Liver (tissue), 9 donors: ENCODE data around the gene WDR45B. TPM values are rescaled to one million over a fixed set of nuclear protein-coding genes. Genes with fewer than 3 reads are reported as not detected.

Experiments
- DNase-seq: peaks from one replicate; pipeline ENCODE4 v3.0.0-alpha.2; 2017; ENCODE audit warnings: low spot score
- H3K27ac ChIP-seq, 2 donors: one replicate each; pipeline ENCODE4 v1.7.0; 2013; ENCODE audit warnings: inconsistent platforms in 2 of 2, low read length in 2 of 2, control low read depth in 1 of 2, low read depth in 1 of 2, mild to moderate bottlenecking in 1 of 2
- H3K27me3 ChIP-seq, 4 donors: one replicate each; pipeline versions ENCODE4 v1.6.1 to v1.7.0; 2013; ENCODE audit warnings: low read length in 3 of 4, inconsistent platforms in 1 of 4, mild to moderate bottlenecking in 1 of 4, moderate library complexity in 1 of 4; ENCODE audit not compliant: control insufficient read depth in 4 of 4, insufficient read depth in 4 of 4
- H3K36me3 ChIP-seq, 4 donors: one replicate each; pipeline versions ENCODE4 v1.6.1 to v1.7.0; 2013; ENCODE audit warnings: low read length in 3 of 4, mild to moderate bottlenecking in 3 of 4, low read depth in 1 of 4, moderate library complexity in 1 of 4; ENCODE audit not compliant: control insufficient read depth in 4 of 4, insufficient read depth in 3 of 4
- H3K4me1 ChIP-seq, 4 donors: one replicate each; pipeline versions ENCODE4 v1.6.1 to v1.7.0; 2013; ENCODE audit warnings: low read length in 3 of 4, mild to moderate bottlenecking in 3 of 4, moderate library complexity in 1 of 4; ENCODE audit not compliant: control insufficient read depth in 4 of 4, insufficient read depth in 4 of 4
- H3K4me3 ChIP-seq, 3 donors: one replicate each; pipeline versions ENCODE4 v1.6.1 to v1.7.0; 2013; ENCODE audit warnings: low read length in 3 of 3, control low read depth in 1 of 3, low read depth in 1 of 3, mild to moderate bottlenecking in 1 of 3
- H3K9ac ChIP-seq, 2 donors: one replicate each; pipeline ENCODE4 v1.7.0; 2013; ENCODE audit warnings: low read length in 2 of 2, mild to moderate bottlenecking in 2 of 2, moderate library complexity in 2 of 2, control low read depth in 1 of 2, low read depth in 1 of 2
- H3K9me3 ChIP-seq, 4 donors: one replicate each; pipeline versions ENCODE4 v1.6.1 to v1.7.0; 2013; ENCODE audit warnings: low read length in 3 of 4; ENCODE audit not compliant: control insufficient read depth in 4 of 4
- EGR1 ChIP-seq, 2 donors: IDR thresholded peaks; 2 replicates each; pipeline ENCODE4 v1.6.1; 2016 to 2018; ENCODE audit warnings: antibody characterized with exemption in 2 of 2, low read depth in 2 of 2
- GABPA ChIP-seq, 2 donors: IDR thresholded peaks in 1 of 2; conservative IDR thresholded peaks in 1 of 2; 2 replicates each; pipeline ENCODE4 v1.6.1; 2016; ENCODE audit warnings: antibody characterized with exemption in 2 of 2, mild to moderate bottlenecking in 1 of 2, moderate library complexity in 1 of 2
- HNF4G ChIP-seq: IDR thresholded peaks from 2 replicates; pipeline ENCODE4 v1.6.1; 2016; ENCODE audit warnings: antibody characterized with exemption
- JUND ChIP-seq, 2 donors: IDR thresholded peaks; 2 replicates each; pipeline ENCODE4 v1.6.1; 2016; ENCODE audit warnings: antibody characterized with exemption in 2 of 2
- NR2F2 ChIP-seq: IDR thresholded peaks from 2 replicates; pipeline ENCODE4 v1.6.1; 2016; ENCODE audit warnings: antibody characterized with exemption
- RAD21 ChIP-seq, 2 donors: IDR thresholded peaks; 2 replicates each; pipeline ENCODE4 v1.6.1; 2016; ENCODE audit warnings: antibody characterized with exemption in 2 of 2, mild to moderate bottlenecking in 2 of 2
- RXRA ChIP-seq, 2 donors: IDR thresholded peaks; 2 replicates each; pipeline ENCODE4 v1.6.1; 2017 to 2018; ENCODE audit warnings: antibody characterized with exemption in 2 of 2, mild to moderate bottlenecking in 1 of 2
- SP1 ChIP-seq: IDR thresholded peaks from 2 replicates; pipeline ENCODE4 v1.6.1; 2018; ENCODE audit warnings: antibody characterized with exemption, mild to moderate bottlenecking
- WGBS: extraction: QIAGEN DNeasy Blood & Tissue Kit; methylation state at CpG from one replicate; pipeline ENCODE4 v1.1.7; 2013; 5-methylcytosine and 5-hydroxymethylcytosine counted together
- polyA plus RNA-seq, 2 donors: library from polyadenylated mRNA; stranded (reverse) in 1 of 2; unstranded in 1 of 2; fragments of 200-250 nt in 1 of 2; fragments of >200 nt in 1 of 2; fragmentation: Nextera tagmentation in 1 of 2; extraction: Ambion mirVana in 1 of 2; gene quantifications; one replicate each; pipeline versions ENCODE4 v1.2.1 to v1.2.3, GENCODE V29; 2013 to 2015
- total RNA-seq, 2 donors: library from RNA; depleted of rRNA; stranded (reverse); fragments of >200 nt; gene quantifications; one replicate each; pipeline ENCODE4 v1.2.3, GENCODE V29; 2014
- TF ChIP-seq, protein P1 (sequence below): IDR thresholded peaks from 2 replicates; pipeline ENCODE4 v1.6.1; 2016; ENCODE audit warnings: antibody characterized with exemption
- TF ChIP-seq, protein P2 (sequence below): fragments of 150-350 bp; IDR thresholded peaks from 2 replicates; pipeline ENCODE4 v1.5.1; 2017; ENCODE audit warnings: improper control_type of control experiment, low read depth, low read length; ENCODE audit not compliant: missing input control
- TF ChIP-seq, protein P3 (sequence below): IDR thresholded peaks from 2 replicates; pipeline ENCODE4 v1.6.1; 2016; ENCODE audit warnings: antibody characterized with exemption, mild to moderate bottlenecking
- TF ChIP-seq, protein P4 (sequence below): IDR thresholded peaks from 2 replicates; pipeline ENCODE4 v1.6.1; 2016; ENCODE audit warnings: antibody characterized with exemption
- donor health status: healthy.
- donor health status: healthy.
- donor health status: healthy.
- donor health status: healthy.
- donor health status: healthy.

The WDR45B gene
- total and polyA plus RNA-seq, 4 donors, result 25.4 to 40.9 (median 29.2) TPM

DNA sequence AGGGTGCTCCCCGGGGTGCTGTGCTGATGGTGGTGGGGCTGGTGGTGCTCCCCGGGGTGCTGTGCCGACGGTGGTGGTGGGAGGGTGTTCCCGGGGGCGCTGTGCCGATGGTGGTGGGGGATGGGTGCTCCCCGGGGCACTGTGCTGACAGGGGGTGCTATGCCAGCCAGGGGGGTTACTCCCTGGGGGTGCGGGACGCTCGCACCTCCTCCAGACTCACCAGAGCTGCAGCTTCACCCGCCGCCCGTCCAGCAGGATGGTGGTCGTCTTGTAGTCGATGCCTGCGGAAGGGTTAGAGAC, 16.0 kb upstream of the WDR45B start:
- TF ChIP-seq RAD21 (IDR thresholded peaks at IDR 0.05) (no peak), EGR1 (IDR thresholded peaks at IDR 0.05; ENCODE audit: low read depth in 2 of 2) (no peak), NR2F2 (no peak), JUND (IDR thresholded peaks at IDR 0.05) (no peak), GABPA (IDR thresholded peaks at IDR 0.05 in 1 of 2, conservative IDR thresholded peaks at IDR 0.05 in 1 of 2) (no peak), SP1 (no peak)
- TF ChIP-seq, protein P1, sequence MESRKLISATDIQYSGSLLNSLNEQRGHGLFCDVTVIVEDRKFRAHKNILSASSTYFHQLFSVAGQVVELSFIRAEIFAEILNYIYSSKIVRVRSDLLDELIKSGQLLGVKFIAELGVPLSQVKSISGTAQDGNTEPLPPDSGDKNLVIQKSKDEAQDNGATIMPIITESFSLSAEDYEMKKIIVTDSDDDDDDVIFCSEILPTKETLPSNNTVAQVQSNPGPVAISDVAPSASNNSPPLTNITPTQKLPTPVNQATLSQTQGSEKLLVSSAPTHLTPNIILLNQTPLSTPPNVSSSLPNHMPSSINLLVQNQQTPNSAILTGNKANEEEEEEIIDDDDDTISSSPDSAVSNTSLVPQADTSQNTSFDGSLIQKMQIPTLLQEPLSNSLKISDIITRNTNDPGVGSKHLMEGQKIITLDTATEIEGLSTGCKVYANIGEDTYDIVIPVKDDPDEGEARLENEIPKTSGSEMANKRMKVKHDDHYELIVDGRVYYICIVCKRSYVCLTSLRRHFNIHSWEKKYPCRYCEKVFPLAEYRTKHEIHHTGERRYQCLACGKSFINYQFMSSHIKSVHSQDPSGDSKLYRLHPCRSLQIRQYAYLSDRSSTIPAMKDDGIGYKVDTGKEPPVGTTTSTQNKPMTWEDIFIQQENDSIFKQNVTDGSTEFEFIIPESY, result no peak
- TF ChIP-seq, protein P2, sequence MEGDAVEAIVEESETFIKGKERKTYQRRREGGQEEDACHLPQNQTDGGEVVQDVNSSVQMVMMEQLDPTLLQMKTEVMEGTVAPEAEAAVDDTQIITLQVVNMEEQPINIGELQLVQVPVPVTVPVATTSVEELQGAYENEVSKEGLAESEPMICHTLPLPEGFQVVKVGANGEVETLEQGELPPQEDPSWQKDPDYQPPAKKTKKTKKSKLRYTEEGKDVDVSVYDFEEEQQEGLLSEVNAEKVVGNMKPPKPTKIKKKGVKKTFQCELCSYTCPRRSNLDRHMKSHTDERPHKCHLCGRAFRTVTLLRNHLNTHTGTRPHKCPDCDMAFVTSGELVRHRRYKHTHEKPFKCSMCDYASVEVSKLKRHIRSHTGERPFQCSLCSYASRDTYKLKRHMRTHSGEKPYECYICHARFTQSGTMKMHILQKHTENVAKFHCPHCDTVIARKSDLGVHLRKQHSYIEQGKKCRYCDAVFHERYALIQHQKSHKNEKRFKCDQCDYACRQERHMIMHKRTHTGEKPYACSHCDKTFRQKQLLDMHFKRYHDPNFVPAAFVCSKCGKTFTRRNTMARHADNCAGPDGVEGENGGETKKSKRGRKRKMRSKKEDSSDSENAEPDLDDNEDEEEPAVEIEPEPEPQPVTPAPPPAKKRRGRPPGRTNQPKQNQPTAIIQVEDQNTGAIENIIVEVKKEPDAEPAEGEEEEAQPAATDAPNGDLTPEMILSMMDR, result no peak
- TF ChIP-seq, protein P3, sequence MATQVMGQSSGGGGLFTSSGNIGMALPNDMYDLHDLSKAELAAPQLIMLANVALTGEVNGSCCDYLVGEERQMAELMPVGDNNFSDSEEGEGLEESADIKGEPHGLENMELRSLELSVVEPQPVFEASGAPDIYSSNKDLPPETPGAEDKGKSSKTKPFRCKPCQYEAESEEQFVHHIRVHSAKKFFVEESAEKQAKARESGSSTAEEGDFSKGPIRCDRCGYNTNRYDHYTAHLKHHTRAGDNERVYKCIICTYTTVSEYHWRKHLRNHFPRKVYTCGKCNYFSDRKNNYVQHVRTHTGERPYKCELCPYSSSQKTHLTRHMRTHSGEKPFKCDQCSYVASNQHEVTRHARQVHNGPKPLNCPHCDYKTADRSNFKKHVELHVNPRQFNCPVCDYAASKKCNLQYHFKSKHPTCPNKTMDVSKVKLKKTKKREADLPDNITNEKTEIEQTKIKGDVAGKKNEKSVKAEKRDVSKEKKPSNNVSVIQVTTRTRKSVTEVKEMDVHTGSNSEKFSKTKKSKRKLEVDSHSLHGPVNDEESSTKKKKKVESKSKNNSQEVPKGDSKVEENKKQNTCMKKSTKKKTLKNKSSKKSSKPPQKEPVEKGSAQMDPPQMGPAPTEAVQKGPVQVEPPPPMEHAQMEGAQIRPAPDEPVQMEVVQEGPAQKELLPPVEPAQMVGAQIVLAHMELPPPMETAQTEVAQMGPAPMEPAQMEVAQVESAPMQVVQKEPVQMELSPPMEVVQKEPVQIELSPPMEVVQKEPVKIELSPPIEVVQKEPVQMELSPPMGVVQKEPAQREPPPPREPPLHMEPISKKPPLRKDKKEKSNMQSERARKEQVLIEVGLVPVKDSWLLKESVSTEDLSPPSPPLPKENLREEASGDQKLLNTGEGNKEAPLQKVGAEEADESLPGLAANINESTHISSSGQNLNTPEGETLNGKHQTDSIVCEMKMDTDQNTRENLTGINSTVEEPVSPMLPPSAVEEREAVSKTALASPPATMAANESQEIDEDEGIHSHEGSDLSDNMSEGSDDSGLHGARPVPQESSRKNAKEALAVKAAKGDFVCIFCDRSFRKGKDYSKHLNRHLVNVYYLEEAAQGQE, result no peak
- H3K36me3 ChIP-seq, result peaks cover 0 to 9% (median 3%) of the 10 kb centered on the region in 4 donors
- H3K27ac ChIP-seq, result no peak overlapping the region
- 94% methylated on average over 17 of the region's 17 CpGs for WGBS
- peaks cover 1 to 7% (median 3%) of the 10 kb centered on the region in 4 donors for H3K4me1 ChIP-seq
- no peaks in the 10 kb centered on the region for H3K27me3 ChIP-seq
- no peak for DNase-seq
- no peak overlapping the region for H3K9ac ChIP-seq
- no peaks in the 10 kb centered on the region for H3K9me3 ChIP-seq
- no peak overlapping the region for H3K4me3 ChIP-seq

DNA sequence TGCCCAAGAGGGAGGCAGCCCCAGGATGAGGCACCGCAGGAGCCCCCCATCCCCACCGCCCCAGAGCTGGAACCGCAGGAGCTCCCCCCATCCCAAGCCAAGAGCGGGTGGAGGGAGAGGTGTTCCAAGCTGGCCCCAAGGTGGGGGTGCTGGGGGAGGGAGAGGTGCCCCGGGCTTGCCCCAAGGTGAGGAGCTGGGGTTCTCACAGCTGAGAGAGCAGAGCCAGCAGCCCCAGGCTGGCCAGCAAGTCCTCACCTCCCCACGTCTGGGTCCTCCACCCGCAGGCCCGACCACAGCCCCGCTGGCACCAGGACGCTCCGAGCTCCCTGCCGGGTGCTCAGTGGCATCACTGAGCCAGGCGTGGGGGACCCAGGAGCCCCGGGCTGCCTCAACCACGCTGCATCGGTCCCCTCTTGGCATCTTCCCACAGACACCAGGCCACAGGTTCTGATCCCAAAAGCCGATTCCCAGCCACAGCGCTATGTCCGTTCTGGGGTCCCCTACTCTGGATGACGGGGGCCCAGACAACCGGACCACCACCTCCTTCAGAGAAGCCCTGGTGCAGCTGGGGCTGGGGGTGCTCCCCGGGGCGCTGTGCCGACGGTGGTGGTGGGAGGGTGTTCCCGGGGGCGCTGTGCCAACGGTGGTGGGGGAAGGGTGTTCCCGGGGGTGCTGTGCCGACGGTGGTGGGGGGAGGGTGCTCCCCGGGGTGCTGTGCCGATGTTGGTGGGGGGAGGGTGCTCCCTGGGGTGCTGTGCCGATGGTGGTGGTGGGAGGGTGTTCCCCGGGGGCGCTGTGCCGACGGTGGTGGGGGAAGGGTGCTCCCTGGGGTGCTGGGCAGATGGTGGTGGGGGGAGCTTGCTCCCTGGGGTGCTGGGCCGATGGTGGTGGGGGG, 15.4 kb upstream of the WDR45B start:
- no peak for DNase-seq
- 94% methylated on average over 39 of the region's 39 CpGs for WGBS
- no peaks in the 10 kb centered on the region for H3K9me3 ChIP-seq
- H3K36me3 ChIP-seq, result peaks cover 0 to 14% (median 5%) of the 10 kb centered on the region in 4 donors
- TF ChIP-seq RXRA (IDR thresholded peaks at IDR 0.05) (no peak), HNF4G (no peak), EGR1 (IDR thresholded peaks at IDR 0.05; ENCODE audit: low read depth in 2 of 2) (no peak), GABPA (IDR thresholded peaks at IDR 0.05 in 1 of 2, conservative IDR thresholded peaks at IDR 0.05 in 1 of 2) (no peak)
- TF ChIP-seq, protein P4, sequence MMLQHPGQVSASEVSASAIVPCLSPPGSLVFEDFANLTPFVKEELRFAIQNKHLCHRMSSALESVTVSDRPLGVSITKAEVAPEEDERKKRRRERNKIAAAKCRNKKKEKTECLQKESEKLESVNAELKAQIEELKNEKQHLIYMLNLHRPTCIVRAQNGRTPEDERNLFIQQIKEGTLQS, result no peak
- peaks cover 0 to 4% (median under 1%) of the 10 kb centered on the region in 4 donors for H3K4me1 ChIP-seq
- H3K27ac ChIP-seq, result no peak overlapping the region
- H3K4me3 ChIP-seq, result no peak overlapping the region
- H3K27me3 ChIP-seq, result no peaks in the 10 kb centered on the region
- H3K9ac ChIP-seq, result no peak overlapping the region
